ENCODE results near the gene LONRF3.

LONRF3 gene

GRCh38 chrX:119041175-119041574, 66.8 kb downstream of the LONRF3 start:
- DNase-seq: no peak

- no peak for DNase-seq
These were observed 67.6 kb downstream of the LONRF3 start for GRCh38 chrX:119042040-119042439.

GRCh38 chrX:119042996-119043395, 68.6 kb downstream of the LONRF3 start:
- no peak for DNase-seq

- DNase-seq: no peak
These were observed 71.5 kb downstream of the LONRF3 start for GRCh38 chrX:119045884-119046283.

- DNase-seq: no peak
These were observed 81.3 kb downstream of the LONRF3 start for GRCh38 chrX:119055687-119056086.

- no peak for DNase-seq
These were observed 88.4 kb downstream of the LONRF3 start for GRCh38 chrX:119062750-119063374.

GRCh38 chrX:119063428-119063827, 89.0 kb downstream of the LONRF3 start:
- no peak for DNase-seq

GRCh38 chrX:119067023-119067739, 92.8 kb downstream of the LONRF3 start:
- peak; percentile 3 for DNase-seq
